PFSK-1 (cell line): ENCODE measurements around the gene OPTC.

Experiments used
- FOXP2 ChIP-seq: optimal IDR thresholded peaks from 2 replicates; pipeline ENCODE3; 2011; ENCODE audit warnings: borderline replicate concordance, control low read depth, inconsistent platforms; ENCODE audit not compliant: insufficient read depth; ENCODE audit errors: extremely low read length, extremely low read depth
- POLR2AphosphoS5 ChIP-seq: IDR thresholded peaks from 2 replicates; pipeline ENCODE4 v1.6.1; 2012; ENCODE audit warnings: low read depth, mild to moderate bottlenecking, control low read depth, low read length, moderate library complexity
- REST ChIP-seq, 2 experiments: IDR thresholded peaks; 2 replicates each; pipeline versions ENCODE4 v1.6.1 to v1.8.0; 2011 to 2012; ENCODE audit warnings: low read depth in 2 of 2, low read length in 2 of 2, control low read depth in 1 of 2, inconsistent platforms in 1 of 2, mild to moderate bottlenecking in 1 of 2, moderate library complexity in 1 of 2; ENCODE audit not compliant: insufficient read depth in 1 of 2
- SIN3A ChIP-seq: IDR thresholded peaks from 2 replicates; pipeline ENCODE4 v1.6.1; 2012; ENCODE audit warnings: mild to moderate bottlenecking, low read length, moderate library complexity, borderline replicate concordance; ENCODE audit not compliant: insufficient read depth
- TAF1 ChIP-seq: IDR thresholded peaks from 2 replicates; pipeline ENCODE4 v1.6.1; 2012; ENCODE audit warnings: low read length, control low read depth, borderline replicate concordance; ENCODE audit not compliant: insufficient read depth

Gene OPTC

GRCh38 chr1:203465948-203466347 lies 28.0 kb upstream of the OPTC start:
- TF ChIP-seq SIN3A (no peak), FOXP2 (no peak), POLR2AphosphoS5 (no peak), REST (IDR thresholded peaks at IDR 0.05; ENCODE audit: insufficient read depth in 1 of 2, low read depth in 2 of 2, low read length in 2 of 2) (no peak), TAF1 (no peak)

DNA sequence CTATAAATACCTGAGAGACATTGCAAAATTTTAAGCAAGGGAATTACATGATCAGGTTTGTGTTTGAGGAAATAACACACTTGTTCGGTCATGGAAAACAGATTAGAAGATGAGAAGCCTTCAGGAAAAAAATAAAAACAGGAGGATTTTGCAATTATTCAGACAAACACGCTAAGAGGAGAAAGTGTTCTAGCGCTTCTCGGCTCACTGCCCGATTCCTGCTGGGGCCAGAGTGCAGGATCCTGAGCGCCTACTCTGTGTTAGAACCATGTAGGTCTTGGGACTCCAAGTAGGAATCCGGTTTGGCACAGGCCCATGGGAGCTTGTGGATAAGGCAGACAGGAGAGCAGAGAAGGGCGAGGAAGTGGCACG lies 26.4 kb upstream of the OPTC start:
- TF ChIP-seq POLR2AphosphoS5 (no peak), FOXP2 (no peak), SIN3A (no peak), TAF1 (no peak)

DNA sequence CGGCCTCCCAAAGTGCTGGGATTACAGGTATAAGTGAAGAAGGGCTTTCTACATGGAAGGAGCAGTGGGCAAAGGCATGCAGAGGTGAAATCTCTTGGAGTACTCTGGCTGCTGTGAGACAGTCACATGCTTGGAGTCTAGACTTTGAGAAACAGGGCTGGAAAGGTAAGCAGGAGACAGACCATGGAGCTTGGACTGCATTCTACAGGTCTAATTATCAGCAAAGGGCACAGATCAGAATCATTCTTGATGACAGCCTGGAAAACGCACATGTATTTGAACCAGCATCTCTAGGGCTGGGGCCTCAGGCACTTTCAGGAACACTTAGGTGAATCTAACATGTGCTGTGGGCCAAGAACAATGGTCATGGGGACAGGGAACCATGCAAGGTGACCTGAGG lies 25.6 kb upstream of the OPTC start:
- no peak for TF ChIP-seq POLR2AphosphoS5
- no peak for TF ChIP-seq FOXP2

GRCh38 chr1:203470240-203470639 lies 23.7 kb upstream of the OPTC start:
- TF ChIP-seq REST (IDR thresholded peaks at IDR 0.05; ENCODE audit: insufficient read depth in 1 of 2, low read depth in 2 of 2, low read length in 2 of 2) (no peak), TAF1 (no peak), POLR2AphosphoS5 (no peak), SIN3A (no peak), FOXP2 (no peak)

DNA sequence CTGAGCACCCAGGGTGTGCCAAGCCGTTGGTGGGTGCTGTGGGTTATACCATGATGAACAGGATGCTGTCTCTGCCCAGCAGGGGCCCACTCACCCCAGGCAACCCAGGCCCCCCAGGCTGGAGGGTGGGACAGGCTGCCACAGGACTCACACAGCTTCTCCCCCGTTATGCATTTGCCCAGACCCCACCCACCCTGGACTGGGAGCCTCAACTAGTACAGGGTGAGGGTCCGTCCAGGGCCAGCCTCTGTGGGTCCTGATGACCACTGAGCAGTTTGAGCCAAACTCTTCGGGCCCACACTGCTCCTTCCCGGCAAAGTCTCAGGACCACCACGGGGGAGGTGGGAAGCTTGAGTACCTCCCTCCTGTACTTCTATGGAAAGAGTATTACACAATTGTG lies 22.1 kb upstream of the OPTC start:
- no peak for TF ChIP-seq TAF1
- TF ChIP-seq SIN3A: no peak
- no peak for TF ChIP-seq REST (IDR thresholded peaks at IDR 0.05; ENCODE audit: insufficient read depth in 1 of 2, low read depth in 2 of 2, low read length in 2 of 2)
- no peak for TF ChIP-seq POLR2AphosphoS5
- TF ChIP-seq FOXP2: no peak

DNA sequence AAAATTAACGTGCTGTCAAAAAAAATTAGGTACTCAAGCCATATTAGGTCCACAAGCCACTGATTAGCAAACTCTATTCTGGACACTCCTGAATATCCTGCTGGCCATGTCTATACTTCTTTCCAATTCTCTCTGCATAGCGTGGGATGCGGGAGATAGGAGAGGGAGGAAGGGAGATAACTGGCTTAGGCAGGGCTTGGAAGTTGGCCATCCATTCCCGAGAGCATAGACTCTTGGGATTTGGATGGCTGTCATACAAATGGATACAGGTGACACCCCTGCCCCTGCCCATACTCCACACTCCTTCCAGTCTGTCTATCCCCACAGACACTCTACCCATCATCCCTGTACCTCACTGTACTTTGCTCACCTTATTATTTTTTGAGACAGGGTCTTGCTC lies 20.7 kb upstream of the OPTC start:
- TF ChIP-seq POLR2AphosphoS5 (no peak), SIN3A (no peak), REST (IDR thresholded peaks at IDR 0.05; ENCODE audit: insufficient read depth in 1 of 2, low read depth in 2 of 2, low read length in 2 of 2) (no peak), TAF1 (no peak), FOXP2 (no peak)
